NCI-H2107 treated with DMSO at 0.1 percent for 48 hours (cell line): ENCODE results near the gene CTAGE4.
"Not testable (repeated sequence)": the region's sequence is repeated elsewhere in the genome, so short reads cannot be mapped to it uniquely, and the experiment has no call there.

Experiments used
- DNase-seq: peaks from one replicate; lab custom pipeline; 2025; ENCODE audit not compliant: unreplicated experiment; lab: John Stamatoyannopoulos, UW

The CTAGE4 gene

DNA sequence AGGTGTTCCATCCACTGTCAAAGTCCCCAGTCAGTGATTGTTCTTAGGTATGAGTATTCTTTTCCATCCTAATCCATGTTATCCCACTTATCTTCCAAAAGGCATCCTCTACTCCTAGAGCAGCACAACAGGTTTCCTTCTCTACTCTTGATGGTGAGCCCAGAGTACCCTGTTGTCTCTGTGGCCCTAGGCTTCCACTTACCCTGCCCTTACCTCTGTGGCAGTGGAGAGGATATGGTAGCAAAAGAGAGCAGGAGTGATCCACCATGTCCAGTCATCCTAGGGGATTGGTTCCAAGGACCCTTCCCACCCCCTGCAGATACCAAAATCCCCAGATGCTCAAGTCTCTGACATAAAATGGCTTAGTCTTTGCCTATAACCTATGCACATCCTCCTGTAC lies 33.9 kb downstream of the CTAGE4 start:
- not testable (repeated sequence) for DNase-seq

- DNase-seq, result not testable (repeated sequence)
These were observed 35.3 kb downstream of the CTAGE4 start for GRCh38 chr7:144218581-144218980.

DNA sequence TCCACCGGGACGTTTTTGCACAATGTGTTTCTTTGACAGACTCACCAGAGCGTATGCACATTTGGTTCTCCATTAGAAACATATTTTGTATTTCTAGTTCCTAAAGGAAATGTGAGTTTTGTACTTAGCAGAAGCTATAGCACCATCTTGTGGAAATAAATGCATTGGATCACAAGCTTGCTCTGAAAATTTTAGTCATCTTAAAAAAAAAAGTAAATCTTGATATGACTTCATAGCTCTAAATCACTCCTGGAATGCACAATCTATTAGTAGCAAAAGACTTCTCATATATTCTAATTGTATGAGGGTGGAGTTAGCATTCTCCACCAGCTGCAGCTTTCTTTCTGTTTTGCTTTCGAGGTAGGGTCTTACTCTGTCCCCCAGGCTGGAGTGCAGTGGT lies 35.9 kb downstream of the CTAGE4 start:
- not testable (repeated sequence) for DNase-seq

- DNase-seq, result not testable (repeated sequence)
These were observed 37.3 kb downstream of the CTAGE4 start for GRCh38 chr7:144220531-144220930.

DNA sequence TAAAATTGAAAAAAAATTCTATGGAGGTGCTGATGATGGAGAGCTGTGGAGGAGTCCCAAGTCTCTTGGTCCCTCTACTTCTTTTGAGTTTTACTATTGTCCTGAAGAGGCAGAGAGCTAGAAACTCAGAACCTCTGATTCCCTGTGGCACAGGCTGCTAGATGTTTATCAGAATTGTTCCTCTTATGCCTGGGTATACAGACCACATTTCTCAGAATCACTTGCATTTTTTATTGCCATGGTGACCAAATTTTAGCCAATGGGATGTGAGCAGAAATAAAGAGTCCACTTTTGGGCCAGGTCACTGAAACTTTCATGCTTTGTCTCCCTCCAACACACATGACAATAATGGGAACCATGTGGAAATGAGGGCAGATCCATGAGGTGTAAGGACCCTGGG lies 40.4 kb downstream of the CTAGE4 start:
- not testable (repeated sequence) for DNase-seq

GRCh38 chr7:144226866-144227265 lies 43.6 kb downstream of the CTAGE4 start:
- not testable (repeated sequence) for DNase-seq

GRCh38 chr7:144228810-144229209 lies 45.5 kb downstream of the CTAGE4 start:
- DNase-seq, result not testable (repeated sequence)

- DNase-seq, result not testable (repeated sequence)
These were observed 47.8 kb downstream of the CTAGE4 start for GRCh38 chr7:144231027-144231426.

GRCh38 chr7:144233039-144233438 lies 49.8 kb downstream of the CTAGE4 start:
- not testable (repeated sequence) for DNase-seq
